ENCODE results near the gene CHMP3.

DNA sequence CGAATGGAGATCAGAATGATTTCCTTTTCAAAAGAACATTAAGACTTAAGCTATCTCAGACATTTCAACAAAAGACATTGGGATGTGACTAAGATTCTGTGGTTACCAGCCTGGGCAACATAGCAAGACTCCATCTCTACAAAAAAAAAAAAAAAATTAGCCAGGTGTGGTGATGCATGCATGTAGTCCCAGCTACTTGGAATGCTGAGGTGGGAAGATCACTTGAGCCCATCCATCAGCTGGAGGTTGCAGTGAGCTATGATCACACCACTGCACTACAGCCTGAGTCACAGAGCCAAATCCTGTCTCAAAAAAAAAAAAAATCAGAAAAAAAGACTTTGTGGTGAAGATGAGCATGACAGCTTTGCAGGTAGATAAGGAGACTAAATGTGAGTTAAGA, 47.6 kb upstream of the CHMP3 start:
- no peak for TF ChIP-seq CHD2 (IDR thresholded peaks at IDR 0.05; ENCODE audit: low read length, partially characterized antibody)
- TF ChIP-seq EP300 (IDR thresholded peaks at IDR 0.05; ENCODE audit: borderline replicate concordance in 1 of 2, low read depth in 1 of 2, low read length in 1 of 2): no peak
- TF ChIP-seq, protein P1, sequence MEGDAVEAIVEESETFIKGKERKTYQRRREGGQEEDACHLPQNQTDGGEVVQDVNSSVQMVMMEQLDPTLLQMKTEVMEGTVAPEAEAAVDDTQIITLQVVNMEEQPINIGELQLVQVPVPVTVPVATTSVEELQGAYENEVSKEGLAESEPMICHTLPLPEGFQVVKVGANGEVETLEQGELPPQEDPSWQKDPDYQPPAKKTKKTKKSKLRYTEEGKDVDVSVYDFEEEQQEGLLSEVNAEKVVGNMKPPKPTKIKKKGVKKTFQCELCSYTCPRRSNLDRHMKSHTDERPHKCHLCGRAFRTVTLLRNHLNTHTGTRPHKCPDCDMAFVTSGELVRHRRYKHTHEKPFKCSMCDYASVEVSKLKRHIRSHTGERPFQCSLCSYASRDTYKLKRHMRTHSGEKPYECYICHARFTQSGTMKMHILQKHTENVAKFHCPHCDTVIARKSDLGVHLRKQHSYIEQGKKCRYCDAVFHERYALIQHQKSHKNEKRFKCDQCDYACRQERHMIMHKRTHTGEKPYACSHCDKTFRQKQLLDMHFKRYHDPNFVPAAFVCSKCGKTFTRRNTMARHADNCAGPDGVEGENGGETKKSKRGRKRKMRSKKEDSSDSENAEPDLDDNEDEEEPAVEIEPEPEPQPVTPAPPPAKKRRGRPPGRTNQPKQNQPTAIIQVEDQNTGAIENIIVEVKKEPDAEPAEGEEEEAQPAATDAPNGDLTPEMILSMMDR (IDR thresholded peaks at IDR 0.05): no peak
- no peak for TF ChIP-seq GABPA (IDR thresholded peaks at IDR 0.05; ENCODE audit: low read depth)
- no peak for TF ChIP-seq GATA2 (CRISPR knock-in tag; IDR thresholded peaks at IDR 0.05)
- TF ChIP-seq MEF2A (IDR thresholded peaks at IDR 0.05; ENCODE audit: borderline replicate concordance, low read depth): no peak
